Stimulated activated naive CD4-positive, alpha-beta T cell (primary cell): ENCODE results near the gene ZNF536.
"Not testable (repeated sequence)": the region's sequence is repeated elsewhere in the genome, so short reads cannot be mapped to it uniquely, and the experiment has no call there.

Source experiments
- DNase-seq, 6 experiments: peaks; one replicate each; lab custom pipeline; 2025; lab: John Stamatoyannopoulos, UW

The ZNF536 gene

GRCh38 chr19:30388819-30389218, 16.6 kb downstream of the ZNF536 start:
- DNase-seq: no peak

DNA sequence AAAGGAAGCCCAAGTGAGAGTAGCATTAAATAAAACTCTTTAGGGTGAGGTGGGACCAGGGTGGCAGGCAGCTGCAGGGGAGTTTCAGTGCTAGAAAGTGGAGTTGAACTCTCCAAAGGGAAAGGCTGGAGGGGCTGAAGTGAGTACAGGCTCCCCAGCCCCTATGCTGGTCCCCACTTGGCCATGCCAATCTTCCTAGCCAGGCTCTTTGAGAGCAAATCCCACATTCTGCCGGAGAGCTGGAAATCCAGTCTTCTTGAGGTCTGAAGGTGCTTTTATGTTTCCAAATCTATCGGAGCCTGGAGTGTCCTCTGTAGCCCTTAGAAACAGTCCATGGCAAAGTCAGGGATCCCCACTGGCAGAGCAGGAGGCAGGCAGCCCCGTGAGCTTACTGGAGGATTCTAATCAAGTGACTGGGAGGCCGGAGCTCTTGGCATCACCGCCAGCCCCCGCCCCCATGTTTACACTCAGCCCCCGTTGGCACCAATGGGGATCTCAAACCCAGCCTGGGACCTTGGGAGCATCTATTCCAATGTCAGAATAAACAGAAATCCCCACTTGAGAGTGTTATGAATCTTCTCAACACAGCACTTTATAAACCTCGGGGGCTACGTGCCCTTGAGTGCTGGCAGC, 18.3 kb downstream of the ZNF536 start:
- no peak for DNase-seq

- no peak for DNase-seq
Observed at GRCh38 chr19:30391052-30391451, 18.9 kb downstream of the ZNF536 start.

GRCh38 chr19:30391554-30392551, 19.7 kb downstream of the ZNF536 start:
- no peak for DNase-seq

DNA sequence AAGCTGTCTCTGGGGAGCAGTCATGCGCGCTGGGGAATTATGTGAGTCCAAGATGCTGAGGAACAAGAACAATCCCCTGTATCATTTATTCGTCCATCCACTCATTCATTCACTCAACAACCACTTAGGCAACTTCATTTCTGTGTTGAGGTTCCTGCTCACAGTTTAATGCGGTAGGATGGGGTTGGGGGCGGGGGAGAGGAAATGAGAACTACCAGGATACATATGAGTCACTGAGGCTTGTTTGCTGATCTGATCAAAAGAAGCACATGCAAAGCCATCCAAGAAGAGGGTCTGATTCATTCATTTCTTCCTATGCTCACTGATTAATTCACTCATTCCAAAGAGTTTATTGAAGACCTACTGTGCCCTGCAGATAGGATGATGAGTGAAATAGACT, 20.9 kb downstream of the ZNF536 start:
- no peak for DNase-seq

GRCh38 chr19:30393729-30394480, 21.7 kb downstream of the ZNF536 start:
- no peak for DNase-seq

- DNase-seq: no peak
Observed at GRCh38 chr19:30394481-30395151, 22.4 kb downstream of the ZNF536 start.

DNA sequence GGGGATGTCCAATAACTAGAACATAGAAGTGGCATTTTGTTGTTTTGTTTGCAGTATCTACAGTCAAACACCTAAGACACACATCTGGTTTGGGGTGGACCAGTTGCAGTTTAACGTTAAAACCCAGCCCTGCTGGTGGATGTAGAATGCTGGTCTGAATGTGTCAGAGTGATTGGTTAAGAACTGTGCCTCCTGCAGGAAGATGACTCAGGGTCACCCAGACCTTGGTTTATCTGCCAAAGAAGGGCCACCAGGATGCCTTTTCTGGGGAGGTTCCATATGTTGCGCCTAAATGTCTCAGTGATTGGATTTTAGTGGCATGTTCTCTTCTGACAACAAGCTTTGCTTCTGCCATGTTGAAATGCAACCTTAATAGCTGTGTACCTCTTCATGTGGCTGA, 23.1 kb downstream of the ZNF536 start:
- no peak for DNase-seq

GRCh38 chr19:30398539-30398938, 26.4 kb downstream of the ZNF536 start:
- DNase-seq: not testable (repeated sequence)

- DNase-seq: no peak
Observed at GRCh38 chr19:30401956-30402355, 29.8 kb downstream of the ZNF536 start.

GRCh38 chr19:30402436-30403202, 30.4 kb downstream of the ZNF536 start:
- no peak for DNase-seq

GRCh38 chr19:30403203-30403985, 31.2 kb downstream of the ZNF536 start:
- DNase-seq: no peak

DNA sequence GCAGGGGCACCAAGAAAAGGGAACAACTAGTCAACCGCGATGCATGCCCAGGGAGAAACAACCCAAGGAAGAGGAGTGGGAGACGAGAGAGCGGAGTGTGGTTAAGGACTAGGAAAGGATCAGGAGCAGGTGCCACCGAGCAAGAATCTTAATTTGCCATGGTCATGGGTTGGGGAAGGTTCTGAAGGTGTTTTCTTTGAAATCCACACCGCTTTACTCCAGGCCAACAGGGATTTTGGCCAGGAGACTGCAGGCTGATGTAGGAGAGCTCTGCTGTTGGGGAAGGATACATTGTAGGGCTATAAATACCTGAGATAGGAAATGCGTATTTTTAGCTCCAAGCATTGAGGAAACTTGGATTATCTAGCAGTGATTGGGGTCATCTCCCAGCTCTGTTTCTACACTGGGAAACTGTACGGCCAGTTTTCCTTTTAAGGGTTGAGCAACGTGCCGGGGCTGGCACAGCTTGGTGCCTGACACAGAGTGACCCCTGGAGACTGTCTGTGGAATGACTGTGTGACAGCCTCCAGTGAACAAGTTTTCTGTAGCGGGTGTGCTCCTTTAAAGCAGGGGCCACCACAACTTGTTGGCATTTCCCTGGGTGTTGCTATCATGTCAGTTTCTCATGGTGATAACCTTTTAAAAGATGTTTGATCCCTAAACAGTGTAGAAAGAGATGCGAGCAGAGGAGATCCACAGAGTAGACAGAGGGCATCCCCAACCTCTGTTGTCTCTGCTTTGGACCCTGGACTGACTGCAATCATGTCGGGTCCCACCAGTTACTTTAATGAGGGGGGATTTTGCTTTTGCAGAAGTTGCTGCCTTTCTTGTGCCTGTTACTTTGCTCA, 34.3 kb downstream of the ZNF536 start:
- DNase-seq: no peak

- no peak for DNase-seq
Observed at GRCh38 chr19:30407068-30407709, 35.0 kb downstream of the ZNF536 start.

DNA sequence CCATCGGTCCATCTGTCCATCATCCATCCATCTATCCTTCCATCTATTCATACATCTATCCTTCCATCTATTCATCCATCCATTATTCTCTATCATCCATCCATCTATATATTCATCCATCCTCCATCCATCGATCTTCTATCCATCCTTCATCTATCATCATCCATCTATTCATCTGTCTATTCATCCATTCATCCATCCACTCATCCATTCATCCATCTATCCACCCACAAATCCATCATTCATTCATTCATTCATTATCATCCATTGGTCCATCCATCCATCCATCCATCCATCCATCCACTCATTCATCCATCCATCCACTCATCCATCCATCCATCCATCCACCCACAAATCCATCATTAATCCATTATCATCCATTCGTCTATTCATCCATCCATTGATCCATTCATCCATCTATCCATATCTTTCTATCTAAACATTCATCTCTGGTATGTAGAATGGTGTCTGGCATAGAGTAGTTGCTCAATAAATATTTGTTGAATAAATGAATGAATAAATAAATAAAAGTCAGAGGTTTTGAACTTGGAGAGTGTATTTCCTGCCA, 36.6 kb downstream of the ZNF536 start:
- DNase-seq: no peak

DNA sequence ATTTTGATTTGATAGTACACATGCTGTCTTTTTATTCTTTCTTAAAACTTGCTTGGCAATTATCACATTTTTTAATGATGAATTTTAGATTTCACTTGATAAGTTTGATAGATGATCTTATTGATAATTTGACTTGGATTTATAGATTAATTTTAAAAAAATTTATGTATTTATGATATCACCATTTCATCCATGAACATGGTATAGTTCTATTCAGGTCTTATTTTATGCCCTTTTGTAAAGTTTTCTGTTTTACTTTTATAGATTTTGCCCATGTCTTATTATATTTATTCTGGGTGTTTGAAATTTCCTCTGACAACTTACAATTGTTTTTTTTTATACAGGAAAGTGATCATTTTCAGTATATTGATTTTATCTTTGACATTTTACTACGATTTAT, 39.5 kb downstream of the ZNF536 start:
- no peak for DNase-seq

- no peak for DNase-seq
Observed at GRCh38 chr19:30416375-30416774, 44.2 kb downstream of the ZNF536 start.

- DNase-seq: not testable (repeated sequence)
Observed at GRCh38 chr19:30417166-30417565, 45.0 kb downstream of the ZNF536 start.
